ENCODE measurements around the gene PHOSPHO1. TPM values are rescaled to one million over a fixed set of nuclear protein-coding genes. Genes with fewer than 3 reads are reported as not detected.

PHOSPHO1 gene
- total and polyA plus RNA-seq, 2 of the 13 experiments (the other 11 are each of a cell fraction or from before 2014, with no cell fraction given) = not detected

GRCh38 chr17:49191917-49192741 is 38.5 kb downstream of the PHOSPHO1 start (continued):
- TF ChIP-seq AFF4 (CRISPR knock-in tag; IDR thresholded peaks at IDR 0.05) = no peak; the same call in 1 of the 2 replicates
- TF ChIP-seq RELA (CRISPR knock-in tag; IDR thresholded peaks at IDR 0.05) = no peak; the same call in none of the 2 replicates
- peak; percentile 93 for TF ChIP-seq U2AF2 (IDR thresholded peaks at IDR 0.05; ENCODE audit: low read depth, low read length)
- peak; percentile 70; the same call in 1 of the 2 replicates for TF ChIP-seq IRF2 (CRISPR knock-in tag; IDR thresholded peaks at IDR 0.05)
- no peak for TF ChIP-seq ZNF382 (CRISPR knock-in tag; IDR thresholded peaks at IDR 0.05; ENCODE audit: borderline replicate concordance)
- TF ChIP-seq ZNF746 (CRISPR knock-in tag; IDR thresholded peaks at IDR 0.05) = peak; percentile 46; the same call in 1 of the 2 replicates
- peak; percentile 91; the same call in 1 of the 2 replicates for TF ChIP-seq ZNF549 (CRISPR knock-in tag; IDR thresholded peaks at IDR 0.05)
- TF ChIP-seq HMGXB3 (CRISPR knock-in tag; IDR thresholded peaks at IDR 0.05; ENCODE audit: borderline replicate concordance) = no peak; the same call in 1 of the 2 replicates
- TF ChIP-seq KLF9 (CRISPR knock-in tag; IDR thresholded peaks at IDR 0.05; ENCODE audit: low read depth) = no peak
- peak; percentile 69 for TF ChIP-seq FOXP4 (CRISPR knock-in tag; IDR thresholded peaks at IDR 0.05)
- TF ChIP-seq RCOR2 (CRISPR knock-in tag; IDR thresholded peaks at IDR 0.05) = no peak
- no peak; the same call in 1 of the 2 replicates for TF ChIP-seq ZBTB1 (CRISPR knock-in tag; IDR thresholded peaks at IDR 0.05; ENCODE audit: borderline replicate concordance)
- peak; percentile 91 for TF ChIP-seq BHLHE40 (IDR thresholded peaks at IDR 0.05; ENCODE audit: low read length)
- TF ChIP-seq THAP9 (CRISPR knock-in tag; IDR thresholded peaks at IDR 0.05; ENCODE audit: borderline replicate concordance) = peak; percentile 71
